A549 (cell line): ENCODE measurements around the gene SYP. TPM values are rescaled to one million over a fixed set of nuclear protein-coding genes. Genes with fewer than 3 reads are reported as not detected.

Experiments used
- ATAC-seq, 2 experiments: fragments of 200-7000 bp in 1 of 2; fragments of >200 bp in 1 of 2; cut with Nextera tagmentation in 1 of 2; cut with Tn5 transposase in 1 of 2; 3 replicates each; pipeline versions ENCODE4 v1.8.0 to v1.9.1; 2018 to 2020; ENCODE audit warnings: mild to moderate bottlenecking in 1 of 2, moderate library complexity in 1 of 2
- CTCF ChIA-PET: fragments of 300-600 bp; sonication (Branson Sonifier 250); formaldehyde crosslinking; extraction: SDS; loops from one replicate; lab custom pipeline; 2021; ENCODE audit warnings: antibody characterized with exemption, inconsistent platforms; lab: Yijun Ruan, JAX
- POLR2A ChIA-PET: fragments of 350-600 bp; formaldehyde crosslinking; extraction: SDS; loops from one replicate; lab custom pipeline; 2021; ENCODE audit warnings: antibody characterized with exemption, inconsistent platforms; lab: Yijun Ruan, JAX
- DNase-seq, 2 experiments: peaks; one replicate each; pipeline versions ENCODE4 v3.0.0 to v3.0.0-alpha.2; 2011 to 2016; ENCODE audit warnings: low read depth in 1 of 2, low spot score in 1 of 2
- FAIRE-seq: peaks from 2 replicates; lab custom pipeline; 2011; peaks lifted over from hg19 to GRCh38; lab: Jason Lieb, UNC
- H3K27ac ChIP-seq, 2 experiments: fragments of >200 bp; sonication (Bioruptor Twin); formaldehyde crosslinking; 3 replicates each; pipeline ENCODE4 v1.5.1; 2016 to 2017
- H3K4me1 ChIP-seq: fragments of >200 bp; sonication (Bioruptor Twin); formaldehyde crosslinking; 3 replicates; pipeline ENCODE4 v1.6.1; 2016
- H3K4me2 ChIP-seq: fragments of >200 bp; sonication (Bioruptor Twin); formaldehyde crosslinking; 3 replicates; pipeline ENCODE4 v1.6.1; 2016
- H3K4me3 ChIP-seq: fragments of >200 bp; sonication (Bioruptor Twin); formaldehyde crosslinking; 3 replicates; pipeline ENCODE4 v1.5.1; 2016
- H3K9me3 ChIP-seq: fragments of >200 bp; sonication (Bioruptor Twin); formaldehyde crosslinking; 3 replicates; pipeline ENCODE4 v1.6.1; 2016
- BCL3 ChIP-seq: fragments of >200 bp; sonication (Bioruptor Twin); formaldehyde crosslinking; IDR thresholded peaks from 3 replicates; pipeline ENCODE4 v1.6.1; 2016
- CBX2 ChIP-seq: fragments of 200-600 bp; sonication (generic); IDR thresholded peaks from 2 replicates; pipeline ENCODE4 v1.6.1; 2016; ENCODE audit warnings: low read depth, mild to moderate bottlenecking, borderline replicate concordance
- CBX8 ChIP-seq: fragments of 200-600 bp; sonication (generic); IDR thresholded peaks from 2 replicates; pipeline ENCODE4 v1.6.1; 2016
- CHD4 ChIP-seq: fragments of 200-600 bp; sonication (generic); IDR thresholded peaks from 2 replicates; pipeline ENCODE4 v1.6.1; 2016; ENCODE audit warnings: antibody characterized with exemption, mild to moderate bottlenecking, borderline replicate concordance
- EHF ChIP-seq: fragments of 250-450 bp; sonication (Bioruptor Pico); IDR thresholded peaks from 2 replicates; pipeline ENCODE4 v1.5.0; 2020; ENCODE audit warnings: mild to moderate bottlenecking
- EHMT2 ChIP-seq: fragments of 200-600 bp; sonication (generic); IDR thresholded peaks from 2 replicates; pipeline ENCODE4 v1.6.1; 2016; ENCODE audit warnings: antibody characterized with exemption, low read depth, mild to moderate bottlenecking, moderate library complexity
- ELK1 ChIP-seq: fragments of 150-350 bp; IDR thresholded peaks from 2 replicates; pipeline ENCODE4 v1.6.1; 2014; ENCODE audit warnings: low read depth, mild to moderate bottlenecking, low read length
- EP300 ChIP-seq, 2 experiments: fragments of >200 bp; sonication (Bioruptor Twin); formaldehyde crosslinking; IDR thresholded peaks; 2 replicates in 1 of 2; 3 replicates in 1 of 2; pipeline ENCODE4 v1.6.1; 2016 to 2017
- FOSB ChIP-seq: fragments of 250-450 bp; sonication (Bioruptor Pico); IDR thresholded peaks from 2 replicates; pipeline ENCODE4 v1.5.0; 2020; ENCODE audit warnings: mild to moderate bottlenecking, moderate library complexity
- FOSL2 ChIP-seq, 2 experiments: fragments of 450-650 bp in 1 of 2; fragments of >200 bp in 1 of 2; sonication (Bioruptor Twin) in 1 of 2; formaldehyde crosslinking; IDR thresholded peaks; 2 replicates each; pipeline versions ENCODE4 v1.5.0 to v1.6.1; 2016 to 2020; ENCODE audit warnings: mild to moderate bottlenecking in 1 of 2, moderate library complexity in 1 of 2
- KDM5A ChIP-seq: fragments of 200-600 bp; sonication (generic); IDR thresholded peaks from 2 replicates; pipeline ENCODE4 v1.6.1; 2016; ENCODE audit warnings: antibody characterized with exemption, mild to moderate bottlenecking
- MAZ ChIP-seq: fragments of 150-350 bp; IDR thresholded peaks from 2 replicates; pipeline ENCODE4 v1.6.1; 2014; ENCODE audit warnings: antibody characterized with exemption, low read depth, low read length, borderline replicate concordance
- MYC ChIP-seq: IDR thresholded peaks from 2 replicates; pipeline ENCODE4 v1.6.1; 2012; ENCODE audit warnings: mild to moderate bottlenecking, inconsistent platforms, low read length, improper control_type of control experiment, borderline replicate concordance
- NFE2L2 ChIP-seq: fragments of 150-350 bp; conservative IDR thresholded peaks from 2 replicates; pipeline ENCODE4 v1.6.1; 2014; ENCODE audit warnings: low read length
- POLR2A ChIP-seq: IDR thresholded peaks from 2 replicates; pipeline ENCODE4 v1.6.1; 2012; ENCODE audit warnings: mild to moderate bottlenecking, low read length
- REST ChIP-seq: fragments of 200-600 bp; sonication (generic); IDR thresholded peaks from 2 replicates; pipeline ENCODE4 v1.6.1; 2016; ENCODE audit warnings: antibody characterized with exemption, mild to moderate bottlenecking, moderate library complexity
- RFX5 ChIP-seq: fragments of 450-650 bp; IDR thresholded peaks from 2 replicates; pipeline ENCODE4 v1.7.1; 2014; ENCODE audit warnings: antibody characterized with exemption, mild to moderate bottlenecking, moderate library complexity
- SMC3 ChIP-seq: fragments of >200 bp; sonication (Bioruptor Twin); formaldehyde crosslinking; IDR thresholded peaks from 3 replicates; pipeline ENCODE4 v1.6.1; 2018; ENCODE audit warnings: inconsistent platforms
- SREBF2 ChIP-seq: fragments of 450-650 bp; IDR thresholded peaks from 2 replicates; pipeline ENCODE4 v1.6.1; 2014; ENCODE audit warnings: mild to moderate bottlenecking, moderate library complexity
- TFCP2L1 ChIP-seq: fragments of 250-450 bp; sonication (Bioruptor Pico); IDR thresholded peaks from 2 replicates; pipeline ENCODE4 v1.5.0; 2021; ENCODE audit warnings: mild to moderate bottlenecking
- ZFP36 ChIP-seq: fragments of 450-650 bp; IDR thresholded peaks from 2 replicates; pipeline ENCODE4 v1.6.1; 2014; ENCODE audit warnings: borderline replicate concordance; ENCODE audit not compliant: partially characterized antibody
- WGBS: methylation state at CpG from one replicate; pipeline ENCODE4 v1.1.6; 2017; ENCODE audit errors: missing lambda C conversion rate; 5-methylcytosine and 5-hydroxymethylcytosine counted together
- polyA plus RNA-seq, 4 experiments: library from polyadenylated mRNA; depleted of rRNA in 3 of 4; stranded (reverse); fragments of >200 nt; fragmentation: RNase III in 1 of 4; extraction: RNeasy Plus Mini Kit Qiagen cat#74134 plus additional on column Dnase treatment in 1 of 4; gene quantifications; 2 replicates in 3 of 4; 3 replicates in 1 of 4; pipeline ENCODE4 v1.2.3, GENCODE V29; 2011 to 2017
- TF ChIP-seq, protein P1 (sequence below): fragments of >200 bp; sonication (Bioruptor Twin); formaldehyde crosslinking; IDR thresholded peaks from 3 replicates; pipeline ENCODE4 v1.5.1; 2016
- TF ChIP-seq, protein P2 (sequence below): IDR thresholded peaks from 2 replicates; pipeline ENCODE4 v1.6.1; 2012
- TF ChIP-seq, protein P3 (sequence below): fragments of 450-650 bp; IDR thresholded peaks from 2 replicates; pipeline ENCODE4 v1.6.1; 2014; ENCODE audit warnings: antibody characterized with exemption

The SYP gene
- polyA plus RNA-seq, 2 of the 4 experiments (the other 2 are of a cell fraction), result 1.3 to 3.8 TPM

DNA sequence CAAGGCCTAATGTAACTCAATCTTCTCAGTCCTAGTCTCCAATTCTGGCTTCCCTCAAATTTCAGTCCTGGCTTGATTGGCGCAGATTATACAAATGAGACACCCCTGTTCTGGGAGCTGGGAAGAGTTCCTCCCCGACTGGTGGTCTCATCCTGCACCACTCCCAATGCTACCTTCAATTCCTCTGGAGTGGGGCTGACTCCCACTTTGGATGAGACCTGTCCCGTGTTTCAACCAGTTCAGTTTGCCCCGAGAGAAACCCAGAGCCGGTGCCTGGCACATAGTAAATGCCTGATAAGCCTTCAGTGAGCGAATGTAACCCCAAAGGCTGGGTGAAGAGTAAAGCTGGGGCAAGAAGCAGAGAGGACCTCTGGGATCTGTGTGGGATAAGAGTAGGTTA lies 4.0 kb upstream of the SYP start:
- ChIA-PET CTCF (interaction anchor here (0.6 kb wide), 1 partner anchor 9 kb away, joined by 3 read pairs; no protein-coding TSS in a partner anchor), POLR2A (no interaction called here)
- no peak for FAIRE-seq
- Histone ChIP-seq H3K4me3 (no peak overlapping the region), H3K4me1 (peaks cover 5% of the 10 kb centered on the region; the same call in 1 of the 3 replicates), H3K4me2 (no peak overlapping the region), H3K9me3 (no peaks in the 10 kb centered on the region), H3K27ac (no peak overlapping the region)
- 71% methylated on average over 6 of the region's 6 CpGs for WGBS
- TF ChIP-seq SMC3, result no peak
- TF ChIP-seq, protein P1, sequence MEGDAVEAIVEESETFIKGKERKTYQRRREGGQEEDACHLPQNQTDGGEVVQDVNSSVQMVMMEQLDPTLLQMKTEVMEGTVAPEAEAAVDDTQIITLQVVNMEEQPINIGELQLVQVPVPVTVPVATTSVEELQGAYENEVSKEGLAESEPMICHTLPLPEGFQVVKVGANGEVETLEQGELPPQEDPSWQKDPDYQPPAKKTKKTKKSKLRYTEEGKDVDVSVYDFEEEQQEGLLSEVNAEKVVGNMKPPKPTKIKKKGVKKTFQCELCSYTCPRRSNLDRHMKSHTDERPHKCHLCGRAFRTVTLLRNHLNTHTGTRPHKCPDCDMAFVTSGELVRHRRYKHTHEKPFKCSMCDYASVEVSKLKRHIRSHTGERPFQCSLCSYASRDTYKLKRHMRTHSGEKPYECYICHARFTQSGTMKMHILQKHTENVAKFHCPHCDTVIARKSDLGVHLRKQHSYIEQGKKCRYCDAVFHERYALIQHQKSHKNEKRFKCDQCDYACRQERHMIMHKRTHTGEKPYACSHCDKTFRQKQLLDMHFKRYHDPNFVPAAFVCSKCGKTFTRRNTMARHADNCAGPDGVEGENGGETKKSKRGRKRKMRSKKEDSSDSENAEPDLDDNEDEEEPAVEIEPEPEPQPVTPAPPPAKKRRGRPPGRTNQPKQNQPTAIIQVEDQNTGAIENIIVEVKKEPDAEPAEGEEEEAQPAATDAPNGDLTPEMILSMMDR, result no peak
- TF ChIP-seq FOSB (CRISPR knock-in tag), result no peak
- no peak for TF ChIP-seq TFCP2L1 (CRISPR knock-in tag)
- TF ChIP-seq, protein P2, sequence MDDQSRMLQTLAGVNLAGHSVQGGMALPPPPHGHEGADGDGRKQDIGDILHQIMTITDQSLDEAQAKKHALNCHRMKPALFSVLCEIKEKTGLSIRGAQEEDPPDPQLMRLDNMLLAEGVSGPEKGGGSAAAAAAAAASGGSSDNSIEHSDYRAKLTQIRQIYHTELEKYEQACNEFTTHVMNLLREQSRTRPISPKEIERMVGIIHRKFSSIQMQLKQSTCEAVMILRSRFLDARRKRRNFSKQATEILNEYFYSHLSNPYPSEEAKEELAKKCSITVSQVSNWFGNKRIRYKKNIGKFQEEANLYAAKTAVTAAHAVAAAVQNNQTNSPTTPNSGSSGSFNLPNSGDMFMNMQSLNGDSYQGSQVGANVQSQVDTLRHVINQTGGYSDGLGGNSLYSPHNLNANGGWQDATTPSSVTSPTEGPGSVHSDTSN, result no peak
- TF ChIP-seq MYC, result no peak
- TF ChIP-seq BCL3, result no peak
- no peak for TF ChIP-seq CBX8
- TF ChIP-seq EHMT2, result no peak
- TF ChIP-seq REST, result no peak
- TF ChIP-seq NFE2L2, result no peak
- TF ChIP-seq CHD4, result no peak
- no peak for TF ChIP-seq EP300 (IDR thresholded peaks at IDR 0.05)
- TF ChIP-seq POLR2A, result no peak
- no peak for TF ChIP-seq CBX2
- TF ChIP-seq EHF (CRISPR knock-in tag), result no peak
- no peak for DNase-seq
- ATAC-seq, result no peak

DNA sequence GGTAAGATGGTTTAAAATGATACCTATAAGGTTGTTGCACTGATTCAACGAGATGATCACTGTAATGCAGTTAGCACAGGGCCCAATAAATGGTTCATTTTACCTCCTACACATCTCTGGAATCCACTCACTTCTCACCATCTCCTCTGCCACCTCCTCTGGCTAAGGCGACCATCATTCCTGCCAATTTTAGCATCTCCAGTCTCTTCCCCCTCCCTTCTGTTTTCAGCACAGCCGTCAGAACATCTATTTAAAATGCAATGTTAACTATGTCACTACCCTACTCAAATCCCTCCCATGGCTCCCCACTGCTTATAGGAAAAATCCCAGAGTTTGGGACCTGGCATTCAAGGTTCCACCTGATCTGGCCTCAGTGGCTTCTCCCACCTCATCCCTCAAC lies 3.5 kb upstream of the SYP start:
- peaks cover 9% of the 10 kb centered on the region; the same call in 1 of the 3 replicates for H3K4me1 ChIP-seq
- no peak for TF ChIP-seq ELK1
- TF ChIP-seq, protein P3, sequence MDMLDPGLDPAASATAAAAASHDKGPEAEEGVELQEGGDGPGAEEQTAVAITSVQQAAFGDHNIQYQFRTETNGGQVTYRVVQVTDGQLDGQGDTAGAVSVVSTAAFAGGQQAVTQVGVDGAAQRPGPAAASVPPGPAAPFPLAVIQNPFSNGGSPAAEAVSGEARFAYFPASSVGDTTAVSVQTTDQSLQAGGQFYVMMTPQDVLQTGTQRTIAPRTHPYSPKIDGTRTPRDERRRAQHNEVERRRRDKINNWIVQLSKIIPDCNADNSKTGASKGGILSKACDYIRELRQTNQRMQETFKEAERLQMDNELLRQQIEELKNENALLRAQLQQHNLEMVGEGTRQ, result no peak
- TF ChIP-seq RFX5, result no peak
- no peak for TF ChIP-seq MAZ
- TF ChIP-seq FOSL2 (IDR thresholded peaks at IDR 0.05), result no peak
- no peak for TF ChIP-seq FOSL2 (CRISPR knock-in tag; IDR thresholded peaks at IDR 0.05)
- TF ChIP-seq SREBF2, result no peak
- TF ChIP-seq KDM5A, result no peak
- TF ChIP-seq ZFP36, result no peak
- no peak for TF ChIP-seq EHMT2
- TF ChIP-seq TFCP2L1 (CRISPR knock-in tag), result no peak
- no peaks in the 10 kb centered on the region for H3K9me3 ChIP-seq
- POLR2A ChIA-PET, result no interaction called here
- DNase-seq (no peak), FAIRE-seq (no peak), ATAC-seq (no peak)
- H3K4me2 ChIP-seq, result no peak overlapping the region
- no peak overlapping the region for H3K4me3 ChIP-seq
- 20% methylated on average over 3 of the region's 3 CpGs for WGBS
- CTCF ChIA-PET, result no interaction called here
- no peak overlapping the region for H3K27ac ChIP-seq
